Measurements from ENCODE around the gene ST13. TPM values are rescaled to one million over a fixed set of nuclear protein-coding genes. Genes with fewer than 3 reads are reported as not detected.

Gene ST13
- total and polyA plus RNA-seq, 2 of the 4 experiments (the other 2 are of a cell fraction) = 115 to 235 TPM

DNA sequence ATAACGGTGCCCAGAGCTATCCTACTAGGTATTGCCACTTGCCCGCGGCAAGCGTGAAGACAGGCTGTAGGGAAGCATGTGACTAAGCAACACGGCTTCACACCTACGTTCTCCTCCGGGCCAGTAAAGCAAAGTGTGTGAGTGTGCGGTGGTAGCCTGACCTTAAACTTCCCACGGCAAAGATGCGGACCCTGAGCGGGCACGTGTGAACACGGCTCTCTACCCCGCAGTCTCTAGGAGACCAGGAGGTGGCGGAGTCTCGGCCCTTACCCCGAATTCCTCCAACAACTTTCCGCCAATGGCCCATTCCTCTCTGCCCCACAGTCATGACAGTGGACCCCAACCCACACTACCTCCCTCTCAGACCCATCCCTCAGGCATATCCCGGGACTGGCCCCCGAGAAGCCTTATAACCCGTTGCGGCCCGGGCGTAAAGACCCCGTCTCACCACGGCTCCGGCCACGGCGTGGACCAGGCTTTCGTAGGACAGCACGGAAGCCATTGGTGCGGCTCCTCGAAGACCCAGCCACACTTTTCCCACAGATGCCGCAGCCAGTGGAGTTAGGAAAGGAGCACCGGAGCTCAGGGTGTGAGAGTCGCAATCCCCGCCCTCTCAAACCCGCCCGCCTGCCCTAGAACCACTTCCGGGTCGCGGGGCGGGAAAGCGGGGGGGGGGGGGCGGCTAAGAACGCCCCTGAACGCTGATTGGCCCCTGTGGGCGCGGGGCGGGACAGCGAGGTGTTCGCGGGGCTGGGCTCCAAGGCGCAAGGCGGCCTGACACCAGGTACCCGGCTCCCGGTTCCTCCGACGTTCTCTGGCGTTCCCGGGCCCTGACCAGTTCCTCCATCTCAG is 37.5 kb downstream of the ST13 start, which contains the start of gene SLC25A17:
Gene SLC25A17, minus strand, starts transcription at position 600 of the 852 bp plus-strand sequence. Its CDS starts 98 bp downstream, at position 502.
- no peaks in the 10 kb centered on the region for H3K27me3 ChIP-seq (ENCODE audit: control insufficient read depth, insufficient read depth, low read length)
- H3K18ac ChIP-seq (ENCODE audit: low read depth, low read length) = peak within 1 kb of the TSS; percentile 26
- H3K14ac ChIP-seq (replicated peaks; ENCODE audit: low read depth, low read length) = peak within 1 kb of the TSS; percentile 92
- H3K9me3 ChIP-seq (ENCODE audit: control insufficient read depth, insufficient read depth, low read length) = no peaks in the 10 kb centered on the region
- peak within 1 kb of the TSS; percentile 74 for H2BK120ac ChIP-seq (ENCODE audit: low read depth, low read length)
- H3K4me2 ChIP-seq (ENCODE audit: low read depth, low read length) = peak within 1 kb of the TSS; percentile 97
- 0% methylated on average over 14 of the region's 61 CpGs; no CpG with 5 or more reads in 1 of the 2 experiments for whole genome bisulfite sequencing, 2 experiments (ENCODE audit: extremely low coverage in 2 of 2, insufficient read length in 1 of 2)
- peak within 1 kb of the TSS; percentile 88 for H2AK5ac ChIP-seq (ENCODE audit: low read depth, low read length)
- H4K91ac ChIP-seq (ENCODE audit: insufficient read depth, low read depth, low read length) = peak within 1 kb of the TSS; percentile 87
- H3K36me3 ChIP-seq (ENCODE audit: control insufficient read depth, insufficient read depth, low read length) = no peaks in the 10 kb centered on the region
- no peak within 1 kb of the TSS for H2BK15ac ChIP-seq (ENCODE audit: low read depth, low read length)
- ATAC-seq (ENCODE audit: low read depth) (peak; percentile 97), DNase-seq (peak; percentile 69)
- dilution Hi-C loops (cut with HindIII; ENCODE audit: low sequenced_read_pairs, unreplicated experiment) (no loop called here), in situ Hi-C loops (cut with MboI; ENCODE audit: low sequenced_read_pairs) (no loop called here), intact Hi-C loops (cut with micrococcal nuclease) (loop anchor here (2.0 kb wide), 1 partner anchor 136 kb away; no protein-coding TSS in a partner anchor)
- H4K20me1 ChIP-seq (ENCODE audit: insufficient read depth, low read length) = no peaks in the 10 kb centered on the region; the same call in 1 of the 2 replicates
- H2BK5ac ChIP-seq (ENCODE audit: low read depth, low read length, poor library complexity, severe bottlenecking) = peak within 1 kb of the TSS; percentile 79
- peak within 1 kb of the TSS; percentile 92 for H3K4ac ChIP-seq (ENCODE audit: low read depth, low read length)
- peak within 1 kb of the TSS; percentile 63 for H4K5ac ChIP-seq (ENCODE audit: low read depth, low read length)
- H3K27ac ChIP-seq (ENCODE audit: insufficient read depth, low read length) = peak within 1 kb of the TSS; percentile 74
- H3K56ac ChIP-seq (ENCODE audit: extremely low read depth, insufficient read depth, low read length) = peak within 1 kb of the TSS; percentile 55
- peaks cover 31 to 38% of the 10 kb centered on the region in 2 experiments for H3K79me1 ChIP-seq (ENCODE audit: low read depth in 1 of 2, low read length in 2 of 2)
- peak within 1 kb of the TSS; percentile 71 for H3K9ac ChIP-seq (ENCODE audit: low read depth, low read length)
- H3K23ac ChIP-seq (ENCODE audit: low read depth, low read length) = peak within 1 kb of the TSS; percentile 99
- H4K8ac ChIP-seq (ENCODE audit: low read depth in 2 of 2, low read length in 2 of 2) = peak within 1 kb of the TSS; percentile 65 to 98
- no peaks in the 10 kb centered on the region for H3K4me1 ChIP-seq (ENCODE audit: control insufficient read depth, insufficient read depth, low read length)
- H3K9me1 ChIP-seq (ENCODE audit: insufficient read depth, low read length) = peaks cover 9% of the 10 kb centered on the region
- CTCF ChIA-PET = interaction anchor here (0.6 to 1.3 kb wide), 5 partner anchors 9 to 279 kb away, joined by 3 to 6 read pairs (median 5); no protein-coding TSS in a partner anchor
- peak within 1 kb of the TSS; percentile 90 for H3K4me3 ChIP-seq (ENCODE audit: insufficient read depth, low read depth, low read length)
- BruUV-seq (replicated peaks) = no TSS peak
- peak within 1 kb of the TSS; percentile 100 for H2AFZ ChIP-seq (replicated peaks; ENCODE audit: low read length, poor library complexity)
- no peak within 1 kb of the TSS for H2BK20ac ChIP-seq (ENCODE audit: low read depth, low read length)
- POLR2A ChIA-PET (ENCODE audit: unreplicated experiment) = interaction anchor here (0.6 to 1.0 kb wide), 3 partner anchors 10 to 600 kb away, joined by 3 to 5 read pairs (median 3); no protein-coding TSS in a partner anchor
- H2AK9ac ChIP-seq (replicated peaks; ENCODE audit: low read depth, low read length, poor library complexity) = peak within 1 kb of the TSS; percentile 98
- TF ChIP-seq, protein P1, sequence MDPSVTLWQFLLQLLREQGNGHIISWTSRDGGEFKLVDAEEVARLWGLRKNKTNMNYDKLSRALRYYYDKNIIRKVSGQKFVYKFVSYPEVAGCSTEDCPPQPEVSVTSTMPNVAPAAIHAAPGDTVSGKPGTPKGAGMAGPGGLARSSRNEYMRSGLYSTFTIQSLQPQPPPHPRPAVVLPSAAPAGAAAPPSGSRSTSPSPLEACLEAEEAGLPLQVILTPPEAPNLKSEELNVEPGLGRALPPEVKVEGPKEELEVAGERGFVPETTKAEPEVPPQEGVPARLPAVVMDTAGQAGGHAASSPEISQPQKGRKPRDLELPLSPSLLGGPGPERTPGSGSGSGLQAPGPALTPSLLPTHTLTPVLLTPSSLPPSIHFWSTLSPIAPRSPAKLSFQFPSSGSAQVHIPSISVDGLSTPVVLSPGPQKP (IDR thresholded peaks at IDR 0.05; ENCODE audit: borderline replicate concordance, low read depth, low read length) = no peak
- TF ChIP-seq MXI1 (IDR thresholded peaks at IDR 0.05; ENCODE audit: borderline replicate concordance, low read depth, low read length) (peak; percentile 90), BHLHE40 (IDR thresholded peaks at IDR 0.05; ENCODE audit: low read depth, low read length) (peak; percentile 85), POLR2A (IDR thresholded peaks at IDR 0.05; ENCODE audit: low read depth, low read length) (peak; percentile 65), MAZ (IDR thresholded peaks at IDR 0.05; ENCODE audit: borderline replicate concordance, low read depth, low read length) (no peak; the same call in 1 of the 2 replicates), RAD21 (IDR thresholded peaks at IDR 0.05; ENCODE audit: low read length) (peak; percentile 16; the same call in 1 of the 2 replicates), NFE2L2 (IDR thresholded peaks at IDR 0.05; ENCODE audit: low read depth, low read length) (no peak), FOS (IDR thresholded peaks at IDR 0.05; ENCODE audit: low read depth, low read length) (no peak), CEBPB (IDR thresholded peaks at IDR 0.05; ENCODE audit: low read depth, low read length) (no peak), RFX5 (IDR thresholded peaks at IDR 0.05; ENCODE audit: low read depth, low read length) (no peak), CHD1 (IDR thresholded peaks at IDR 0.05; ENCODE audit: low read depth, low read length) (no peak), MAFK (IDR thresholded peaks at IDR 0.05; ENCODE audit: low read depth, low read length) (no peak), SMC3 (IDR thresholded peaks at IDR 0.05; ENCODE audit: low read depth, low read length) (0 out of 2 replicates have a peak, but pooled peaks have one; percentile 4)
- TF ChIP-seq, protein P2, sequence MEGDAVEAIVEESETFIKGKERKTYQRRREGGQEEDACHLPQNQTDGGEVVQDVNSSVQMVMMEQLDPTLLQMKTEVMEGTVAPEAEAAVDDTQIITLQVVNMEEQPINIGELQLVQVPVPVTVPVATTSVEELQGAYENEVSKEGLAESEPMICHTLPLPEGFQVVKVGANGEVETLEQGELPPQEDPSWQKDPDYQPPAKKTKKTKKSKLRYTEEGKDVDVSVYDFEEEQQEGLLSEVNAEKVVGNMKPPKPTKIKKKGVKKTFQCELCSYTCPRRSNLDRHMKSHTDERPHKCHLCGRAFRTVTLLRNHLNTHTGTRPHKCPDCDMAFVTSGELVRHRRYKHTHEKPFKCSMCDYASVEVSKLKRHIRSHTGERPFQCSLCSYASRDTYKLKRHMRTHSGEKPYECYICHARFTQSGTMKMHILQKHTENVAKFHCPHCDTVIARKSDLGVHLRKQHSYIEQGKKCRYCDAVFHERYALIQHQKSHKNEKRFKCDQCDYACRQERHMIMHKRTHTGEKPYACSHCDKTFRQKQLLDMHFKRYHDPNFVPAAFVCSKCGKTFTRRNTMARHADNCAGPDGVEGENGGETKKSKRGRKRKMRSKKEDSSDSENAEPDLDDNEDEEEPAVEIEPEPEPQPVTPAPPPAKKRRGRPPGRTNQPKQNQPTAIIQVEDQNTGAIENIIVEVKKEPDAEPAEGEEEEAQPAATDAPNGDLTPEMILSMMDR (conservative IDR thresholded peaks at IDR 0.05; ENCODE audit: low read depth, low read length) = peak; percentile 38
